ENCODE measurements around the gene TIFAB.

The TIFAB gene

GRCh38 chr5:135399794-135400542 is 52.2 kb downstream of the TIFAB start:
- no peak for TF ChIP-seq CTCF (IDR thresholded peaks at IDR 0.05; ENCODE audit: insufficient read depth, missing control alignments)
- FAIRE-seq (no peak), DNase-seq (ENCODE audit: insufficient read length, low spot score) (no peak)

- TF ChIP-seq CTCF (IDR thresholded peaks at IDR 0.05; ENCODE audit: insufficient read depth, missing control alignments): no peak
- no peak for FAIRE-seq
- peak; percentile 60 for DNase-seq (ENCODE audit: insufficient read length, low spot score)
These were observed 53.0 kb downstream of the TIFAB start, which contains the start of gene MACROH2A1 for GRCh38 chr5:135398855-135399793. TSS of gene MACROH2A1 (minus strand) at chr5:135399231. CDS start at chr5:135389093, 10,138 bp downstream.

- no peak for TF ChIP-seq CTCF (IDR thresholded peaks at IDR 0.05; ENCODE audit: insufficient read depth, missing control alignments)
- no peak for DNase-seq (ENCODE audit: insufficient read length, low spot score)
- FAIRE-seq: no peak
These were observed 53.8 kb downstream of the TIFAB start for GRCh38 chr5:135398160-135398854.
